Endothelial cell of umbilical vein (primary cell): ENCODE measurements around the gene SP2.

Experiments
- EZH2 ChIP-seq: IDR thresholded peaks from 2 replicates; pipeline ENCODE4 v1.6.1; 2012; ENCODE audit warnings: borderline replicate concordance, low read depth, mild to moderate bottlenecking, moderate library complexity, low read length, inconsistent platforms; ENCODE audit not compliant: severe bottlenecking
- FOS ChIP-seq: IDR thresholded peaks from 2 replicates; pipeline ENCODE4 v1.6.1; 2011; ENCODE audit warnings: mild to moderate bottlenecking, low read length, moderate library complexity, borderline replicate concordance; ENCODE audit not compliant: insufficient read depth
- GATA2 ChIP-seq: IDR thresholded peaks from 2 replicates; pipeline ENCODE4 v1.7.0; 2011; ENCODE audit warnings: low read depth, mild to moderate bottlenecking, moderate library complexity, mixed read lengths, low read length; ENCODE audit not compliant: insufficient read length, insufficient read depth
- JUN ChIP-seq: IDR thresholded peaks from 2 replicates; pipeline ENCODE4 v1.6.1; 2011; ENCODE audit warnings: borderline replicate concordance, low read depth; ENCODE audit not compliant: insufficient read length, insufficient read depth
- MYC ChIP-seq: IDR thresholded peaks from one replicate; pipeline ENCODE4 v1.6.1; 2011; ENCODE audit warnings: mild to moderate bottlenecking, low read depth, low read length
- POLR2A ChIP-seq: IDR thresholded peaks from 2 replicates; pipeline ENCODE4 v1.6.1; 2012; ENCODE audit warnings: low read depth, mild to moderate bottlenecking, control low read depth, low read length
- POLR2AphosphoS5 ChIP-seq: IDR thresholded peaks from 2 replicates; pipeline ENCODE4 v1.6.1; 2012; ENCODE audit warnings: low read depth, mild to moderate bottlenecking, control low read depth, low read length, moderate library complexity; ENCODE audit not compliant: insufficient read depth
- TF ChIP-seq, protein P1 (sequence below), 2 donors: IDR thresholded peaks; 1 replicate in 1 of 2; 2 replicates in 1 of 2; pipeline ENCODE4 v1.5.1; 2011; ENCODE audit warnings: low read length in 2 of 2, mild to moderate bottlenecking in 2 of 2, moderate library complexity in 2 of 2, control low read depth in 1 of 2, inconsistent platforms in 1 of 2, low read depth in 1 of 2; ENCODE audit not compliant: insufficient read depth in 1 of 2; ENCODE audit errors: extremely low read depth in 1 of 2
- TF ChIP-seq, protein P2 (sequence below): IDR thresholded peaks from 2 replicates; pipeline ENCODE4 v1.6.1; 2011; ENCODE audit not compliant: insufficient read depth, insufficient read length

DNA sequence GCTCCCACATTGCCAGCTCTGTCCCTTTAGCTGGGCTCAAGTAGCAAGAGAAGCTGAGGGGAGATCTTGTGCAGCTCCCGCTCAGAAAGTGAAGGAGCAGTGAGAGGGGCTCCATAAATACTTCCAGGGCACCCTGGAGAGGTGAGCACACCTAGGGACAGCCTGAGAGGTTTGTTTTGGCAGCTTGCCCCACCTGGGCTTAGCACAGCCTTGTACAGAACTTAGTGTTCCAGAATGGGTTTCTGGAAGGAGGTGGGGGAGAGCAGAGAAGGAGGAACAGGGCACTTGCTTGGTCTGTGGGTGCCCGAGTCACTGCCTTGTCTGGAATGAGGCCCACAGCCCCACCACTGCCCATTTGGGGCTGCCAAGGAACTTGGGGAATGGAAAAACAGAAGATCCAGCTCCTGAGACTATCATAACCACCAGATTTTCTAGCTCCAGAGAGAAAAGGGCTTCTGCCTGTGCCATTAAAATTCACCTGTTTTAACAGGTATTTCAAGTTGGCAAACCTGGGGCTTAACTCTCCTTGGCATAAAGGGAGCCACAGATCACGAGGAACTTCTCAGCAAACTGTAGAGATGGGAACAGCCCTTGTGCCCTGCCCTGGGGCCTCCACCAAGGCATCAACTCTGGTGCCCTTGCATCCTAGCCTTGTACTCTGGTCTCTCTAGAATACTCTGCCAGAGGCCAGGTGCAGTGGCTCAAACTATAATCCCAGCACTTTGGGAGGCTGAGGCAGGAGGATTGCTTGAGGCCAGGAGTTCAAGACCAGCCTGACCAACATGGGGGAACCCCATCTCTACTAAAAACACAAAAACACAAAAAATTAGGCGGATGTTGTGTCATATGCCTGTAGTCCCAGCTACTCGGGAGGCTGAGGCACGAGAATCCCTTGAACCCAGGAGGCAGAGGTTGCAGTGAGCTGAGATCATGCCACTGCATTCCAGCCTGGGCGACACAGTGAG, 59.7 kb downstream of the SP2 start:
- no peak for TF ChIP-seq POLR2AphosphoS5
- TF ChIP-seq, protein P1, sequence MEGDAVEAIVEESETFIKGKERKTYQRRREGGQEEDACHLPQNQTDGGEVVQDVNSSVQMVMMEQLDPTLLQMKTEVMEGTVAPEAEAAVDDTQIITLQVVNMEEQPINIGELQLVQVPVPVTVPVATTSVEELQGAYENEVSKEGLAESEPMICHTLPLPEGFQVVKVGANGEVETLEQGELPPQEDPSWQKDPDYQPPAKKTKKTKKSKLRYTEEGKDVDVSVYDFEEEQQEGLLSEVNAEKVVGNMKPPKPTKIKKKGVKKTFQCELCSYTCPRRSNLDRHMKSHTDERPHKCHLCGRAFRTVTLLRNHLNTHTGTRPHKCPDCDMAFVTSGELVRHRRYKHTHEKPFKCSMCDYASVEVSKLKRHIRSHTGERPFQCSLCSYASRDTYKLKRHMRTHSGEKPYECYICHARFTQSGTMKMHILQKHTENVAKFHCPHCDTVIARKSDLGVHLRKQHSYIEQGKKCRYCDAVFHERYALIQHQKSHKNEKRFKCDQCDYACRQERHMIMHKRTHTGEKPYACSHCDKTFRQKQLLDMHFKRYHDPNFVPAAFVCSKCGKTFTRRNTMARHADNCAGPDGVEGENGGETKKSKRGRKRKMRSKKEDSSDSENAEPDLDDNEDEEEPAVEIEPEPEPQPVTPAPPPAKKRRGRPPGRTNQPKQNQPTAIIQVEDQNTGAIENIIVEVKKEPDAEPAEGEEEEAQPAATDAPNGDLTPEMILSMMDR (IDR thresholded peaks at IDR 0.05; ENCODE audit: extremely low read depth in 1 of 2, insufficient read depth in 1 of 2, low read depth in 1 of 2, low read length in 2 of 2) = no peak
- TF ChIP-seq, protein P2, sequence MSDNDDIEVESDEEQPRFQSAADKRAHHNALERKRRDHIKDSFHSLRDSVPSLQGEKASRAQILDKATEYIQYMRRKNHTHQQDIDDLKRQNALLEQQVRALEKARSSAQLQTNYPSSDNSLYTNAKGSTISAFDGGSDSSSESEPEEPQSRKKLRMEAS = no peak
- no peak for TF ChIP-seq JUN
- no peak for TF ChIP-seq EZH2
- no peak for TF ChIP-seq POLR2A
- no peak for TF ChIP-seq FOS
- no peak for TF ChIP-seq MYC
- no peak for TF ChIP-seq GATA2
